Head of caudate nucleus (tissue), 42 donors: ENCODE results near the gene MPG.
"Not testable (repeated sequence)": the region's sequence is repeated elsewhere in the genome, so short reads cannot be mapped to it uniquely, and the experiment has no call there.

Experiments used
- DNase-seq, 42 donors: peaks; one replicate each; pipeline versions ENCODE4 v3.0.0 to v3.0.0-alpha.2; 2020 to 2021; ENCODE audit warnings: mixed read lengths in 7 of 42
- intact Hi-C: fragments of 100-400 bp; cut with DNase I; formaldehyde crosslinking; loops from one replicate; pipeline ENCODE4 v1.15.0; 2022

The MPG gene, protein sequence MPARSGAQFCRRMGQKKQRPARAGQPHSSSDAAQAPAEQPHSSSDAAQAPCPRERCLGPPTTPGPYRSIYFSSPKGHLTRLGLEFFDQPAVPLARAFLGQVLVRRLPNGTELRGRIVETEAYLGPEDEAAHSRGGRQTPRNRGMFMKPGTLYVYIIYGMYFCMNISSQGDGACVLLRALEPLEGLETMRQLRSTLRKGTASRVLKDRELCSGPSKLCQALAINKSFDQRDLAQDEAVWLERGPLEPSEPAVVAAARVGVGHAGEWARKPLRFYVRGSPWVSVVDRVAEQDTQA

DNA sequence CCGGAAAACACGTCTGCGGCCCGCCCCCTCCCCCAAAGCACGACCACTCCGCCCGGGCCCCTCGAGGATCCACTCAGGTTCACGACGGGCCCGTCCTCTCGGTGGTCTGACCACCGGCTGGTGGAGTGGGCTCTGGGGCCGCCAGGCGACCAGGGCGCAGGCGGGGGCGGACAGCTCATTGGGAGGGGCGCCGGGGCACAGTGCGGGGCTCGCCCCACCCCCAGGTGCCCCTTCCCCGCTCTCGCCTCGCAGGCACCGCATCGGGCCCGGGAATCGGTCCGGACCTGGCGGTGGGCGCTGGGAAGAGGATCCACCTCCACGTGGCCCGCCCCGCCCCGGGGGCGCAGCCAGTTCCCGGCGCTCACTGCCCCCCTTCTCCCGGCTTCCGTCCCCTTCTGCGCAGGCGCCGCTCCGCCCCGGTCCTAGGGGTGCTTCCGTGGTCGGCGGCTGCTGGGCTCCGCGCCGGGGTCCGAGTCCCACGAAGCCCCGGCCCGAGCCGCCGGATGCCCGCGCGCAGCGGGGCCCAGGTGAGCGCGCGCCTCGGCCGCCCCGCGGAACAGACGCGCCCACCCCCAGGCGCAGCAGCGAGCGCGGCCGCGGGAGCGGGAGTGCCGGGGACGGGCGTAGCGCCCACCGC is at the start of gene MPG:
Gene MPG (plus strand): TSS at position 419 of the 637 bp plus-strand sequence. CDS start 85 bp downstream, at position 504.
- intact Hi-C loops = no loop called here
- peak; percentile 61 to 95 (median 90) for DNase-seq

DNA sequence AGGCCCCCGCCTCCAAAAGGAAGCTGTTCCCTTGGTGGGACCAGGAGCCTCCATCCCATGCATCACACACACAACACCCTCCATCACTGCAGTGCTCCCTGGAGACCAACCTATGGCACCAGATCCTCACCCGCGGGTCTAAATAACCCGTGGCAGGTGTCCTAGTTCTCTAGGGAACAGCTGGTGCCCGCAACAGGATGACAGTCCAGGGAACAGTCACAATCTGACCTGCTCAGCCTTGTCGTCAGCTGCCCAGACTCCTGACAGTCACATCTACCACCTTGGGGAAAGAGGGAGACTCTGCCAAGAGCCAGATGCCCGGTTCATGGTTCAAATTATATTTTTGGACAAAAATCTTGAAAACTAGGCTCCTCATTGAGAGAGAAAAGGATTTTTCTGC is 47.4 kb upstream of the MPG start:
- peak in 2 of 42 donors; percentile 1 to 7 for DNase-seq
- intact Hi-C loops = not testable (repeated sequence)

DNA sequence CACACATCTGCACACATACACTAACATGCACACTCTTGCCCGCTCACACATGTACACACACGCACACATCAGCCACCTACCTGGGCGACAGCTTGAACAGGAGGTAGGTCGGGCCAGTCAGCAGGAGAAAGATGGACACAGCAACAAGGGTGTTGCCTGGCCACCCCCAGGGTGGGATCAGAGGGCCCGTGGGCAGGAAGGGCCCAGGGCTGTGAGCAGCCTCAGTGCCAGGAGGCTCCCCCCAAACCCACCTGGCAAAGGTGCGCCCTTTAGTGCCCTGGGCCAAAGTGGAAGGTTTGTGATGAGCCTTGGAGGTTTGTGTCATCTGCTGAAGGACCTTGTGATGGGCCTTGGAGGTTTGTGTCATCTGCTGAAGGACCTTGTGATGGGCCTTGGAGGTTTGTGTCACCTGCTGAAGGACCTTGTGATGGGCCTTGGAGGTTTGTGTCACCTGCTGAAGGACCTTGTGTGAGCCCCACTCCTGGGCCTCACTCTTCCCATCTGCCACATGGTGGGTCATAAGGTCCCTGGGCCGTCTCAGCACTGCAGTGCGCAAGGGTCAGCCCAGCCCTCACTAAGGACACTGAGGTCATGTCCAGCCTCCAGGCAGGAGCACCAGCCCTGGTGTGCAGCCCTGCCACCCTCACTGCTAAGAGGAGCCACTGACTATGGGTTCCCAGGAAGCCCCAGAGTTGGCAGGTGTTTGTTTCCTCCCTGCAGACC is 44.7 kb upstream of the MPG start:
- peak in 2 of 42 donors; percentile 7 to 23 for DNase-seq
- intact Hi-C loops = not testable (repeated sequence)

DNA sequence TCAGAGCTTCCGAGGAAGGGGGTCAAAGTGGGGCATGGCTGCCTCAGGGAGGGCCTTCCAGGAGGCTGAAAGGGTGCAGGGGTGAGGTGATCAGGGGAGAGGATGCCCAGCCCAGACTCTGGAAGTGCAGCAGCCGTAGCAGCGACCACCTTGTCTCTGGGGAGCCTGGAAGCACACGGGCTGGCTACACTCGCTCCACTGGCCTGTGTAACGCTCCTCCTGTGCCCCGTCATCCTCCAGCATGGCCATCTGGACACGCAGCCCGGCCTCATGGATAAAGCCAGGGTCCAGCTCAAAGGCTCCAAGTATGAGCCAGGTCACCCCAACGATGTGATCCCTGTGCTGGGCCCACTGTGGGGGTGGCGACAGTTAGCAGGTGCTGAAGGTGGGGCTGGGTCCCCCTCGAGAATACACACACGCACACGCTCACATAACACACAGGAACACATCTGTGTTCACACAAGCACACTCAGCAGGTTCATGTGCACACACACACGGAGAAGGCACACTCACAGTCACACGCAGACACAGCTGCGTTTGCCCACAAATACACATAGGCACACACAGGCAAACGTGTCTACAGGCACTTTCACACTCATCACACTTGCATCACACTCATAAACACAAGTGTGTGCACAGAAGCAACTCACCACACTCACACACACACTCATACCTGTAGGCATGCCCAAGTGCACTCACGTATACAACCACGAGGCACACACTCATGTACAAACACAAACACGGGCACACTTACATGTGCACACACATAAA is 44.0 kb upstream of the MPG start:
- DNase-seq = peak in 2 of 42 donors; percentile 11 to 21
- intact Hi-C loops = no loop called here

DNA sequence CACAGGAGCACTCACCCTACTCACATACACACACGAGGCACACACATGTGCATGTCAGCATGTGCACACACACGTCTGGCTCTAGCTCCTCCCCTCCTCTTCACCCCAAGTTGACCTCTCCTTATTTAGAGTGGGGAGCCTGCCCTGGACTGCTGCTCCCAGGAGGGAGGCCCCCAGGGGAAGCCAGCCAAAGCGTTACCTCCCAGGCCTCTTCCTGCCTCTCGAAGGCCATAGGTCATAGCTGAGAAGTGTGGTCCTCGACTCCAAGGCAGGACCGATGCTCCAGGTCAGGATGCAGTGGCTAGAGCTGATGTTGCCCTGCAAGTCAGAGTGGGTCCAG is 43.4 kb upstream of the MPG start:
- intact Hi-C loops = no loop called here

DNA sequence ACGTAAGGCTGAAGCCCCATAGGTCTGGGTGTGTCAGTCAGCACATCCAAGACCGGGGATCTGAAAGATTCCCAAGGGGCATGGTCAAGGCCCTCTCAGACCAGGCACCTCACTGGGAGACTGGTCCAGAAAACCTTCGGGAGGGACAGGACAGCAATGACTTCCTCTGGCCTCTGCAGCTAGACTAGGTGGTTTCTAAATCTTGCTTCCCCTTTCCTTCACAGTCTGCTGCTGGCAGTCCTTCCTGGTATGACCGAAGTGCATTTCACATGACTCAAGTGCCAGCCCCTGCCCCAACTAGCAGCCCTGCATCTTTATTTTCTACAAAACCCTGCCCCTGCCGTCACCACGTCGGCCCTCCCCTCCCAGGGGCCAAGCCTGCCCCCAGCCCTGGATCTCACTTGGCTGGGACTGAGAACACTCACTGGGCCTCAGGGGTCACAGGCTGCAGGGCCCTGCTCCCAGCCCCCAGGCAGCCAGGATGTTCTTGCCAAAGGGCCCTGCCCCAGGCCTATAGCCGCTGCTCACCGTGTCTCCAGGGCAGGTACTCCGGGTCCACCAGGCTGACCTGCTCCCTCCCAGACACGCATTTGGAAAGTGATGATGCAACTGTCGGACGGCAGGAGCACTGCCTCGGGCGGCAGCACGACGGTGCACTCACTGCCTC is 42.9 kb upstream of the MPG start:
- intact Hi-C loops = no loop called here
- DNase-seq = peak in 7 of 42 donors; percentile 9 to 40 (median 16)

More for the DNA sequence above, 43.4 kb upstream of the MPG start:
- DNase-seq = no peak

DNA sequence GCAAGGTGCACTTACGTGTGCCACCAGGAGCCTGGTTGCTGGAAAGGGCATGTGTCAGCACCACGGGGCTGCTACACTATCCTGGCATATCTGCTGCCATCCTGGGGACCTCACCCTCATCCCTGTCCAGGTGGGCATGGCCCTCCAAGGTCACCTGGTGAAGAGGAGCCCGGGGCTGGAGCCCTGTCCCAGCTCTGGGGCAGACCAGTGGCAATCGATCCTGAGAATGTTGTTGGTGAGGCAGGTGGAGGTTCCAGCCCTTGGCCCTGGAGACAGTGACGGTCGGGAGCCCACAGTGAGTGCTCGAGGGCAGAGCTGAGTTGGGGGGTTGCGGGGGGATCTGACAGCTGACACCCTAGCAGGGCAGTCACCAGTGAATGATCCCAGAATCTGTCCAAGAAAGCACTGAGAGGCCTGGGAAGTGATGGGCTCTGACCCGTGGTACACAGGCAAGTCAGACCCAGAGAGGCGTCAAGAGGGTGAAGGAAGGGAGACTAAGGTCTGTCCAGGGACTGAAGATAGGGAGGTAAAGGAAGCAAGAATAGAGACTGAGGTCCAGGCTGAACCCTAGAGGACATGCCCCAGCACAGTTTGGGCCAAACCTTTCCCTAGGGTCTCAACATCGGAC is 42.2 kb upstream of the MPG start:
- intact Hi-C loops = no loop called here
- DNase-seq = peak in 2 of 42 donors; percentile 10 to 27

DNA sequence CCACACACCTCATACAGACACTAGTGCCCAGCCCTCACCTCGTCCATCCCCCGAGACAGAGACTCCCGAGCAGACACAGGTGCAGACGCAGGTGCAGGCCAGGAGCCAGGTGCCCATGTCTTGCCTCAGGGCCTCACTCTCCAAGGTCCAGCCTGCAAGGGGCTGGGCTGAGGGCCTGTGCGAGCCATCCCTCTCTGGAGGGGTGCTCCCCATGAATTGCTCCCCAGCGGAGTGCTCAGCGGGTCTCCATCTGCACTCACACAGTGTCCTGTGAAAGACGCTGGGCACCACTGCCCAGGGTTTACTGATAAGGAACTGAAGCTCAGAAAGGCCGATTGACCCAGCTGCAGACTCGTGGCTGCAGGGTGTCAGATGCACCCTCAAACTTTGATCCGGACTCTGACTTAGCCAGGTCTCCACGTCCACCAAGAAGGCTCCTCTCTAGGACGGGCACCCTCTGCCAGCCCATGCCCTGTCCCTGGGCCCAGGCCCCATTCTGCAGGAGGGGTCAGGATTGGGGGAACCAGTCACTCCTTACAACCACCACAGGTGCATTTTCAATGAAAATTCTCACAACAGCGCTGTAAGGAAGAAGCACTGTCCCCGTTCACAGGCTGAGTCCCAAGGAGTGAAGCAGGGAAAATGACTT is 41.6 kb upstream of the MPG start:
- intact Hi-C loops = no loop called here
- DNase-seq = peak in 2 of 42 donors; percentile 11 to 30

DNA sequence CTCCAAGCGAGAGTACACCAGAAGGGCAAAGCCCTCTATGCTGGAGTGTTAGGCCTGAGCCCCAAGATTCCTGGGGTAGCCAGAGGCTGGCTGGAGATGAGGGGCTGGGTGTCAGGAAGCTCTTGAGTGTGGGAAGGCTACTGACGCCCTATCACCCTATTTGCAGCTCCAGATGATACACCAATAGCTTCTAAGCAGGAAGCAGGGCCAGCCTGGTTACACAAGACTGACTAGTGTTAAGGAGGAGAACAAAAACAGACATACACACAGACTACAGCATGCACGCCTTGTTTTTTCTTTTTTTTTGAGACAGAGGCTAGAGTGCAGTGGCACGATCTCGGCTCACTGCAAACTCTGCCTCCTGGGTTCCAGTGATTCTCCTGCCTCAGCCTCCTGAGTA is 40.5 kb upstream of the MPG start:
- intact Hi-C loops = no loop called here
- peak in 2 of 42 donors; percentile 15 to 35 for DNase-seq

DNA sequence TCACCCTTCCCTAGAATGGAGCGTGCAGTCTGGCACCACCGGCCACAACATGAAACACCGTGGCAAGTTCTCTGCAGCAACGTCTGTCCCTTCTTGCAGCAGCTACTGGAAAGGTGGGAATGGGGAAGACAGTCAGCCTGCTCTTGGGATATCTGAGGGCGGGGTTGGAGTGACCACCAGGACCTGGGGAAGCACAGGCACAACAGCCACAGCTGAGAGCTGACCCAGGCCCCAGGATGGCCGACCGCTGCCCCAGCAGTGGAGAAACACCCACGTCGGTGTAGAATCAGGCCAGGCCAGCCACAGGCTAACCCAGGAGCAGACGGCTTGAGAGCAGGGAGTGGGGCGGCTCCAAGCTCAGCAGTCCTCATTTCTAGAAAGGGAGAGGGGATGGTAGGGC is 39.8 kb upstream of the MPG start:
- DNase-seq = peak in 2 of 42 donors; percentile 9 to 31

DNA sequence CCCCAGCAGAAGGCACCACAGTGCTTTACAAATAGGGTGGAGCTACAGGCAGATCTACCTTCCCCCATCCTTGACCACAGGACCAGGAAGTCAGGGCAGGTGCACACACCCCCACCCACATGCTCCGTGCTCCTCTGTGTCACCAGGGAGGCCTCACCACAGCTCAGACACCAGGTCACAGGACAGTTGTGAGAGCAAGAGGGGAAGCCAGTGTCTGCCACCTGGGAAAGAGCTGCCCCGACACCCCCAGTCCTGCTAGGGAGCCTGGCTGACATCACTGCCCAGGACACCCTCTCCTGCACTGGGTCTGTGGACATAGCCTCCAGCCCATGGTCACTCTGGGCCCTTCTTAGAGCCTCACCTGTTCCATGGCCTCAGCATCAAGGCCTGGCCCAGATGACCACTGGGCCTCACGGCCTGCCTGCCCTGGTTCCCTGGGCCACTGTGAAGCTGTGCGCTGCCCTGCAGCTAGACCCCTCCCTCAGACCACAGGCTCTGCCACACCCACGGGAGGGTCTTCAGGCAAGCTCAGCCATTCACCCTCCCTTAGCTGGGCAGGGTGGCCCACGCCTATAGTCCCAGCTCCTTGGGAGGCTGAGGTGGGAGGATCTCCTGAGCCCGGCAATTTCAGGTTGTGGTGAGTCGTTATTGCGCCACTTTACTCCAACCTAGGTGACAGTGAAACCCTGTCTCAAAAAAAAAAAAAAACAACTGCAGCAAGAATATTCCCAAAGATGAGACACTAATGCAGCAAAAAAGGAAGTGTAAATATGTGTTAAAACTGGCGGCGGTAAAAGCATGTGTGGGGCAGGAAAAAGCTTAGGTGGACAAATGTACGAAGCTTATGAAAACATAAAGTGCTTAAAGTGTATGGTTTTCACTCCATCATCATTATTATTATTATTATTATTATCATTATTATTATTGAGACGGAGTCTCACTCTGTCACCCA is 38.8 kb upstream of the MPG start:
- intact Hi-C loops = no loop called here
- peak in 2 of 42 donors; percentile 9 to 21 for DNase-seq

More for the DNA sequence above, 39.8 kb upstream of the MPG start:
- intact Hi-C loops = not testable (repeated sequence)

DNA sequence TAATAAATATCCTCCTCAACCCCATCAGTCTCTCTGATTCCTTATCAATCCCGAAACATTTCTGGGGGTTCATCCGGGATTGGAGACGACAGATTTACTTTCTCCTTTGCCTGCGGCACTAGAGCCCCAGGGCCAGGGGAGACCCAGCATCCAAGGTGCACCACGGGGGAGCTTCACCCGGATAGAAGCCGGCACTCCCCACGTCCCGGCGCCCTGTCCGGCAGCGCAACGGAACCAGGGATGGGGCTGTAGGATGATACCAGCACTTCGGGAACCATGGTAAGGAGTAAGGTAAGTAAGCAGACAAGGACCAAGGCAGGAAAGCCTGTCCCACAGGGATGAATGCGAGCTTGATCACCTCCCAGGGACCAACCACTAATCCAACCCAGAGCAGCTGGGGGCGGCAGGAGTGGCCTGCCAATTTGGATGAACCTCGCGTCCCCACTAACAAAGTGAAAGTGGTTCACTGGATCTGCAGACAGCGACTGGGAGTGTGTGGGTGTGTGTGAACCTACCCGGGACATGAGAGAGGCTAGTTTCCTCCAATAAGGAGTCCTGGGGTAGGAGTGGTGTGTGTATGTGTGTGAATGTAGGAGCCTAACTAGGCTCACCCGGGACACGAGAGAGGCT is 36.5 kb upstream of the MPG start:
- no peak for DNase-seq
- intact Hi-C loops = no loop called here

DNA sequence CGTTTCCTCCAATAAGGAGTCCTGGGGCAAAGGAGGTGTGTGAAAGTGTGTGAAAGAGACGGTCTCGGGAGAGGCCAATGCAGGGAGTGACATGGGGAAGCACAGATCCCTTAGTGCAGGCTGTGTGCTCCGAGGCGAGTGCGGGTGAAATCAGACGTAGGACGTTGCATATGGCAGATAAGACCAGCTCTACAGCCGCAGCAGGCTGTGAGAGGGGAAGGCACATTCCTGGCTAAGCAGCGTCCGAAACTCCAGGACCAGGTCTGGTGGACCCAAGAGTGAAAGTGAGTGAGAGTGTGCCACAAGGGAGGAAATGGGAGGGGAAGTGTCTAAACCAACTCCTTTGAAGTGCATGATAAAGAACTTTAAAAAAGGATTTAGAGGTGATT is 36.0 kb upstream of the MPG start:
- intact Hi-C loops = no loop called here

DNA sequence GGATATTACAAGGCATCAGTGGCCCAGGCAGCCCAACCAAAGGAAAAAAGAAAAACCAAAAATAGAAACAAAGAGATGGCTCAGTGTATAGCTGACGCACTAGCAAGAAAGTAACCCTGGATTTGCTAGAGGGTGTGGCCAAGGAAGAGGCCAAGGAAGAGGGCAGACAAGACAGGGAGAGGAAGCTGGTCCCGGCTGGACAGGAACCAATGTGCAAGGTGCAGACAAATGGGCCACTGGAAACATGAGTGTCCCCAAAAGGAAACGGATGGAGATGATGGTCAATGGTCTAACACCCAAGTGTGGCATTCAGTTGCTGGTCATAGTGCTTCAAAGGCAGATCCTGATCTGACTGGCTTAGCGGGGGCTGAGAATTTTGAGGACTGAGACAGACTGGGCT is 35.3 kb upstream of the MPG start:
- intact Hi-C loops = no loop called here
- no peak for DNase-seq

More for the DNA sequence above, 36.0 kb upstream of the MPG start:
- DNase-seq = no peak

DNA sequence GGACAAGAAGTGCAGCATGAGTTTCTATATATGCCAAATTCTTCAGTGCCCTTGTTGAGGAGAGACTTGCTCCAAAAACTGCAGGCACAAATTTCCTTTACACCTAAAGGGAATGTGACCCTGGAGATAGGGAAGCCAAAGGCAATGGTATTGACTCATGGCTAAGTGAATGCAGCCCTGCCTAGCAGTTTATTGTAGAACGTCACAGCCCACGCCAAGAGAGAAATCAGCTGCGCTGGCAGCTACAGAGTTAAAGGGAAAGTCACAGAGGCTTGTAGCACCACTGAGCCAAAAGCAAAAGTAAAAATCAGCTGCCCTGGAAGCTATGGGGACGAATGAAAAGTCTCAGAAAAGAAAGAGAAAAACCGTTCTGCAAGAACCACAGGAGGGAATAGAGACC is 34.7 kb upstream of the MPG start:
- intact Hi-C loops = no loop called here
- no peak for DNase-seq

DNA sequence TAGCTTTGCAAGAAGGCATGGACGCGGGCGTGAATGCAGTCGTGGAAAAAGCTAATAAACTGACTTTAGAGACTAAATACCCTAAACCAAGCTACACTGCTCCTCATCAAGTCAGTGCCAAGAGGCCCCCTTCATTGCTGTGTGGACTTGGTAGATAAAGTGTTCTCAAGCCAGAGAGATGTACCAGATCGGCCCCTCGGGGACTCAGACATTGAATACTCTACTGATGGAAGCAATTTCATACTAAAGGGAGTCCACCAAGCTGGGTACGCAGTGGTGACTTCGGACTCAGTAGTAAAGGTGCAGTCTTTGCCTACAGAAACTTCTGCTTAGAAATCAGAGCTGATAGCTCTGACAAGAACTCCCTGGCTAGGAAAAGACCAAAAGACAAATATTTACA is 33.4 kb upstream of the MPG start:
- intact Hi-C loops = no loop called here
- DNase-seq = peak in 1 of 42 donors; percentile 24
